ENCODE measurements around the gene SAPCD2. TPM values are rescaled to one million over a fixed set of nuclear protein-coding genes. Genes with fewer than 3 reads are reported as not detected.

Gene SAPCD2
- total RNA-seq, 2 donors from 2014 or later: 20.8 to 24.9 TPM

GRCh38 chr9:137042751-137043727, 27.3 kb downstream of the SAPCD2 start:
- Mint-ChIP-seq H3K4me3 (no peak overlapping the region), H3K36me3 (ENCODE audit: low read depth) (peaks cover 8% of the 10 kb centered on the region), H3K27ac (no peak overlapping the region), H3K9me3 (no peaks in the 10 kb centered on the region), H3K27me3 (ENCODE audit: insufficient read depth) (peaks cover 30% of the 10 kb centered on the region), H3K4me1 (no peaks in the 10 kb centered on the region)
- 85 to 93% methylated on average over 15 to 36 of the region's 36 CpGs for WGBS, 2 experiments (ENCODE audit: insufficient coverage in 1 of 2, insufficient read length in 1 of 2)
- TF ChIP-seq CTCF (conservative IDR thresholded peaks at IDR 0.05): no peak
- Histone ChIP-seq H3K4me1 (ENCODE audit: control insufficient read depth, insufficient read depth, low read length) (peaks cover 6% of the 10 kb centered on the region), H3K27ac (ENCODE audit: low read depth, low read length) (no peak overlapping the region), H3K36me3 (ENCODE audit: control insufficient read depth, insufficient read depth, low read length) (peaks cover 10% of the 10 kb centered on the region), H3K27me3 (ENCODE audit: control insufficient read depth, insufficient read depth, low read length, poor library complexity, severe bottlenecking) (peaks cover 27% of the 10 kb centered on the region), H3K4me3 (ENCODE audit: low read length) (no peak overlapping the region), H3K9me3 (ENCODE audit: control insufficient read depth, low read length) (no peaks in the 10 kb centered on the region), H3K9ac (ENCODE audit: extremely low read depth, low read length, poor library complexity, severe bottlenecking) (no peak overlapping the region)
- no peak for DNase-seq

GRCh38 chr9:137041124-137041523, 29.2 kb downstream of the SAPCD2 start:
- Histone ChIP-seq H3K9ac (ENCODE audit: extremely low read depth, low read length, poor library complexity, severe bottlenecking) (no peak overlapping the region), H3K4me1 (ENCODE audit: control insufficient read depth, insufficient read depth, low read length) (peaks cover 6% of the 10 kb centered on the region), H3K27ac (ENCODE audit: low read depth, low read length) (no peak overlapping the region), H3K36me3 (ENCODE audit: control insufficient read depth, insufficient read depth, low read length) (peaks cover 10% of the 10 kb centered on the region), H3K4me3 (ENCODE audit: low read length) (no peak overlapping the region), H3K27me3 (ENCODE audit: control insufficient read depth, insufficient read depth, low read length, poor library complexity, severe bottlenecking) (peaks cover 15% of the 10 kb centered on the region), H3K9me3 (ENCODE audit: control insufficient read depth, low read length) (no peaks in the 10 kb centered on the region)
- no peak overlapping the region for H3K4me3 Mint-ChIP-seq
- H3K36me3 Mint-ChIP-seq (ENCODE audit: low read depth): peaks cover 12% of the 10 kb centered on the region
- no peaks in the 10 kb centered on the region for H3K4me1 Mint-ChIP-seq
- no peak for DNase-seq
- TF ChIP-seq CTCF (conservative IDR thresholded peaks at IDR 0.05): no peak
- H3K27ac Mint-ChIP-seq: no peak overlapping the region
- WGBS, 2 experiments (ENCODE audit: insufficient coverage in 1 of 2, insufficient read length in 1 of 2): 82 to 97% methylated on average over 4 to 16 of the region's 16 CpGs
- no peaks in the 10 kb centered on the region for H3K9me3 Mint-ChIP-seq
- H3K27me3 Mint-ChIP-seq (ENCODE audit: insufficient read depth): peaks cover 12% of the 10 kb centered on the region

- H3K9me3 ChIP-seq (ENCODE audit: control insufficient read depth, low read length): no peaks in the 10 kb centered on the region
- no peak overlapping the region for H3K27ac Mint-ChIP-seq
- H3K4me3 Mint-ChIP-seq: no peak overlapping the region
- H3K27ac ChIP-seq (ENCODE audit: low read depth, low read length): no peak overlapping the region
- no peak for TF ChIP-seq CTCF (conservative IDR thresholded peaks at IDR 0.05)
- H3K4me3 ChIP-seq (ENCODE audit: low read length): no peak overlapping the region
- peaks cover 12% of the 10 kb centered on the region for H3K27me3 Mint-ChIP-seq (ENCODE audit: insufficient read depth)
- peaks cover 15% of the 10 kb centered on the region for H3K27me3 ChIP-seq (ENCODE audit: control insufficient read depth, insufficient read depth, low read length, poor library complexity, severe bottlenecking)
- H3K4me1 Mint-ChIP-seq: no peaks in the 10 kb centered on the region
- no peak for DNase-seq
- peaks cover 12% of the 10 kb centered on the region for H3K36me3 Mint-ChIP-seq (ENCODE audit: low read depth)
- no peak overlapping the region for H3K9ac ChIP-seq (ENCODE audit: extremely low read depth, low read length, poor library complexity, severe bottlenecking)
- H3K9me3 Mint-ChIP-seq: no peaks in the 10 kb centered on the region
- peaks cover 6% of the 10 kb centered on the region for H3K4me1 ChIP-seq (ENCODE audit: control insufficient read depth, insufficient read depth, low read length)
- H3K36me3 ChIP-seq (ENCODE audit: control insufficient read depth, insufficient read depth, low read length): peaks cover 10% of the 10 kb centered on the region
- 92 to 94% methylated on average over 9 to 23 of the region's 23 CpGs for WGBS, 2 experiments (ENCODE audit: insufficient coverage in 1 of 2, insufficient read length in 1 of 2)
These were observed 29.8 kb downstream of the SAPCD2 start for GRCh38 chr9:137040568-137040967.

Data from endodermal cell (in vitro differentiated cells).